ENCODE data around the gene PAX1. TPM values are rescaled to one million over a fixed set of nuclear protein-coding genes. Genes with fewer than 3 reads are reported as not detected.

Gene PAX1
- total RNA-seq, 6 experiments from 2014 or later: not detected

- no peak for DNase-seq
- Mint-ChIP-seq H3K27ac (no peak overlapping the region), H3K4me3 (no peak overlapping the region), H3K27me3 (ENCODE audit: insufficient read depth) (no peaks in the 10 kb centered on the region; the same call in 1 of the 2 replicates), H3K9me3 (peaks cover 28% of the 10 kb centered on the region), H3K36me3 (ENCODE audit: low read depth) (no peaks in the 10 kb centered on the region), H3K4me1 (ENCODE audit: low read depth) (no peaks in the 10 kb centered on the region)
- TF ChIP-seq CTCF (IDR thresholded peaks at IDR 0.05): no peak
These were observed 23.5 kb upstream of the PAX1 start for GRCh38 chr20:21681922-21682318.

GRCh38 chr20:21682521-21682954 is 22.9 kb upstream of the PAX1 start:
- no peaks in the 10 kb centered on the region; the same call in 1 of the 2 replicates for H3K27me3 Mint-ChIP-seq (ENCODE audit: insufficient read depth)
- no peak overlapping the region for H3K27ac Mint-ChIP-seq
- no peak for DNase-seq

GRCh38 chr20:21684671-21685070 is 20.8 kb upstream of the PAX1 start:
- Mint-ChIP-seq H3K9me3 (peaks cover 19% of the 10 kb centered on the region), H3K4me3 (no peak overlapping the region), H3K27ac (no peak overlapping the region), H3K4me1 (ENCODE audit: low read depth) (no peaks in the 10 kb centered on the region), H3K36me3 (ENCODE audit: low read depth) (no peaks in the 10 kb centered on the region), H3K27me3 (ENCODE audit: insufficient read depth) (no peaks in the 10 kb centered on the region; the same call in 1 of the 2 replicates)
- no peak for DNase-seq
- TF ChIP-seq CTCF (IDR thresholded peaks at IDR 0.05): no peak

More at GRCh38 chr20:21682521-21682954, 22.9 kb upstream of the PAX1 start:
- H3K4me1 Mint-ChIP-seq (ENCODE audit: low read depth): no peaks in the 10 kb centered on the region
- no peak for TF ChIP-seq CTCF (IDR thresholded peaks at IDR 0.05)
- H3K9me3 Mint-ChIP-seq: peaks cover 21% of the 10 kb centered on the region
- H3K36me3 Mint-ChIP-seq (ENCODE audit: low read depth): no peaks in the 10 kb centered on the region
- no peak overlapping the region for H3K4me3 Mint-ChIP-seq

GRCh38 chr20:21685981-21686380 is 19.5 kb upstream of the PAX1 start:
- Mint-ChIP-seq H3K9me3 (peaks cover 19% of the 10 kb centered on the region), H3K4me1 (ENCODE audit: low read depth) (no peaks in the 10 kb centered on the region)
- DNase-seq: no peak

GRCh38 chr20:21693322-21693721 is 12.1 kb upstream of the PAX1 start:
- no peak for DNase-seq
- H3K36me3 Mint-ChIP-seq (ENCODE audit: low read depth): no peaks in the 10 kb centered on the region; the same call in 1 of the 2 replicates
- peaks cover 16% of the 10 kb centered on the region; the same call in 1 of the 2 replicates for H3K9me3 Mint-ChIP-seq
- H3K27ac Mint-ChIP-seq: no peak overlapping the region
- TF ChIP-seq CTCF (IDR thresholded peaks at IDR 0.05): 0 out of 2 replicates have a peak, but pooled peaks have one; percentile 7
- no peak overlapping the region for H3K4me3 Mint-ChIP-seq
- peaks cover 7% of the 10 kb centered on the region; the same call in 1 of the 2 replicates for H3K27me3 Mint-ChIP-seq (ENCODE audit: insufficient read depth)
- no peaks in the 10 kb centered on the region for H3K4me1 Mint-ChIP-seq (ENCODE audit: low read depth)

More at GRCh38 chr20:21685981-21686380, 19.5 kb upstream of the PAX1 start:
- Mint-ChIP-seq H3K27me3 (ENCODE audit: insufficient read depth) (no peaks in the 10 kb centered on the region; the same call in 1 of the 2 replicates), H3K27ac (no peak overlapping the region), H3K4me3 (no peak overlapping the region), H3K36me3 (ENCODE audit: low read depth) (no peaks in the 10 kb centered on the region)
- TF ChIP-seq CTCF (IDR thresholded peaks at IDR 0.05): no peak

Data from HFFc6 (cell line).